ENCODE measurements around the gene UQCC2. TPM values are rescaled to one million over a fixed set of nuclear protein-coding genes. Genes with fewer than 3 reads are reported as not detected.

Gene UQCC2
- total and polyA plus RNA-seq, 2 of the 8 experiments (the other 6 are each of a cell fraction or from before 2014, with no cell fraction given), result 52.1 to 104 TPM

- no peak for TF ChIP-seq EP300 (IDR thresholded peaks at IDR 0.05; ENCODE audit: borderline replicate concordance in 1 of 2, low read depth in 2 of 2, low read length in 2 of 2)
Observed at GRCh38 chr6:33694977-33695376, 16.5 kb downstream of the UQCC2 start (continued).
